ENCODE data around the gene AIP. TPM values are rescaled to one million over a fixed set of nuclear protein-coding genes. Genes with fewer than 3 reads are reported as not detected.

The AIP gene
- total RNA-seq, 1 experiment from 2014 or later = 35.6 TPM

DNA sequence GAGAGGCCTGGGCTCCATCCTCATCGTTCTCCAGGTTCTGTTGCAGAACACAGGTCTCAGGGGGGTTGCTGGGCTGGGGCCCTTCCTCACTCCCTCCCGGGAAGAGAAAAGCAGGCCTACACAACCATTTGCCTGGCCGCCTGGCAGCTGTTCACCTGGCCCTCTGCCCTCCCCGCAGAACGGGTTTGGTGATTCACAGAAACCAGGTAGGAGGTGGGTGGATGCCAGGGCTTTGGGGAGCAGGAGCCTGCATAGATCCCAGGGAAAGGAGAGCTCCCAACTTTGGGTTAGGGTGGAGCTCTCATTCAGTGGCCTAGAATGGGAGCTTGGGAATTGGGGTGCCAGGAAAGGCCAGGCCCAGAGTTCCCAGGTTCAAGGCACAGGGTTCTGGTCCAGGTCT lies 14.8 kb upstream of the AIP start:
- Histone ChIP-seq H3K14ac (ENCODE audit: insufficient read depth, low read length) (no peak overlapping the region), H2BK120ac (ENCODE audit: low read depth, low read length, poor library complexity, severe bottlenecking) (no peak overlapping the region), H4K8ac (replicated peaks; ENCODE audit: insufficient read length, low read depth, low read length) (no peak overlapping the region), H4K5ac (ENCODE audit: insufficient read length, low read depth, low read length) (no peak overlapping the region), H3K4me1 (ENCODE audit: insufficient read depth, low read length) (no peaks in the 10 kb centered on the region; the same call in 1 of the 2 replicates), H3K23me2 (ENCODE audit: insufficient read length, low read depth, low read length, poor library complexity, severe bottlenecking) (peaks cover 12% of the 10 kb centered on the region), H3K79me1 (ENCODE audit: insufficient read depth, low read depth, low read length, poor library complexity, severe bottlenecking) (no peaks in the 10 kb centered on the region), H3K23ac (ENCODE audit: insufficient read length, low read depth, low read length) (no peak overlapping the region), H2BK15ac (ENCODE audit: low read depth, low read length) (no peak overlapping the region), H2BK20ac (ENCODE audit: low read depth, low read length, poor library complexity, severe bottlenecking) (no peak overlapping the region), H2BK12ac (ENCODE audit: insufficient read length, low read depth, low read length) (no peak overlapping the region), H2AFZ (ENCODE audit: low read length) (no peak overlapping the region), H3K18ac (ENCODE audit: insufficient read length, low read depth, low read length) (no peak overlapping the region), H4K20me1 (ENCODE audit: control insufficient read depth, insufficient read depth, insufficient read length) (no peaks in the 10 kb centered on the region), H3K9me3 (ENCODE audit: control insufficient read depth, low read depth, low read length) (no peaks in the 10 kb centered on the region), H3K56ac (ENCODE audit: insufficient read length, low read depth, low read length) (no peak overlapping the region), H3T11ph (ENCODE audit: low read length) (no peak overlapping the region), H3K27ac (ENCODE audit: insufficient read length, low read depth, low read length) (no peak overlapping the region), H2BK5ac (ENCODE audit: insufficient read length, low read length) (no peak overlapping the region), H3K27me3 (ENCODE audit: insufficient read depth, low read length) (peaks cover 3% of the 10 kb centered on the region; the same call in 1 of the 2 replicates), H4K91ac (ENCODE audit: insufficient read length, low read depth, low read length) (no peak overlapping the region), H3K79me2 (ENCODE audit: insufficient read depth, low read length) (no peaks in the 10 kb centered on the region), H3K4ac (ENCODE audit: low read depth, low read length) (no peak overlapping the region), H2AK5ac (ENCODE audit: insufficient read length, low read length) (no peak overlapping the region), H3K9ac (ENCODE audit: extremely low read depth, insufficient read length, low read length) (peak overlapping the region; percentile 43), H3K4me2 (ENCODE audit: insufficient read depth, insufficient read length, low read length) (peak overlapping the region; percentile 67)
- Mint-ChIP-seq H3K36me3 (ENCODE audit: insufficient read depth in 1 of 3, low read depth in 3 of 3) (peaks cover 0 to 4% (median 0%) of the 10 kb centered on the region in 3 experiments; a peak in 2 of 7 replicates), H3K27ac (peak overlapping the region; percentile 63 to 95 (median 80); a peak in 4 of 7 replicates), H3K9me3 (no peaks in the 10 kb centered on the region), H3K4me1 (peaks cover 20 to 25% of the 10 kb centered on the region in 2 experiments), H3K4me3 (peak overlapping the region; percentile 87 to 90), H3K27me3 (ENCODE audit: low read depth) (peaks cover 6% of the 10 kb centered on the region)
- DNase-seq = no peak
- TF ChIP-seq, protein P1, sequence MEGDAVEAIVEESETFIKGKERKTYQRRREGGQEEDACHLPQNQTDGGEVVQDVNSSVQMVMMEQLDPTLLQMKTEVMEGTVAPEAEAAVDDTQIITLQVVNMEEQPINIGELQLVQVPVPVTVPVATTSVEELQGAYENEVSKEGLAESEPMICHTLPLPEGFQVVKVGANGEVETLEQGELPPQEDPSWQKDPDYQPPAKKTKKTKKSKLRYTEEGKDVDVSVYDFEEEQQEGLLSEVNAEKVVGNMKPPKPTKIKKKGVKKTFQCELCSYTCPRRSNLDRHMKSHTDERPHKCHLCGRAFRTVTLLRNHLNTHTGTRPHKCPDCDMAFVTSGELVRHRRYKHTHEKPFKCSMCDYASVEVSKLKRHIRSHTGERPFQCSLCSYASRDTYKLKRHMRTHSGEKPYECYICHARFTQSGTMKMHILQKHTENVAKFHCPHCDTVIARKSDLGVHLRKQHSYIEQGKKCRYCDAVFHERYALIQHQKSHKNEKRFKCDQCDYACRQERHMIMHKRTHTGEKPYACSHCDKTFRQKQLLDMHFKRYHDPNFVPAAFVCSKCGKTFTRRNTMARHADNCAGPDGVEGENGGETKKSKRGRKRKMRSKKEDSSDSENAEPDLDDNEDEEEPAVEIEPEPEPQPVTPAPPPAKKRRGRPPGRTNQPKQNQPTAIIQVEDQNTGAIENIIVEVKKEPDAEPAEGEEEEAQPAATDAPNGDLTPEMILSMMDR (conservative IDR thresholded peaks at IDR 0.05) = no peak
- no CpG with 5 or more reads among the region's 5 CpGs for WGBS (ENCODE audit: extremely low coverage, insufficient read length, low lambda C conversion rate)

All from H9 (cell line).